Astrocyte (in vitro differentiated cells and primary cell): ENCODE results near the gene CDX1. TPM values are rescaled to one million over a fixed set of nuclear protein-coding genes. Genes with fewer than 3 reads are reported as not detected.

Source experiments
- DNase-seq: peaks from one replicate; pipeline ENCODE4 v3.0.0-alpha.2; 2010; ENCODE audit warnings: low read depth
- FAIRE-seq: peaks from 2 replicates; lab custom pipeline; 2011; peaks lifted over from hg19 to GRCh38; lab: Jason Lieb, UNC
- H2AFZ ChIP-seq: 2 replicates; pipeline ENCODE4 v1.6.0; 2012; ENCODE audit warnings: low read depth, low read length, inconsistent platforms
- H3K27ac ChIP-seq: 2 replicates; pipeline ENCODE4 v1.5.1; 2011; ENCODE audit warnings: low read depth, low read length, inconsistent platforms
- H3K27me3 ChIP-seq: 2 replicates; pipeline ENCODE4 v1.6.0; 2011; ENCODE audit warnings: low read length, inconsistent platforms; ENCODE audit not compliant: insufficient read depth
- H3K36me3 ChIP-seq: 2 replicates; pipeline ENCODE4 v1.5.1; 2011; ENCODE audit warnings: low read length, inconsistent platforms; ENCODE audit not compliant: insufficient read depth
- H3K4me1 ChIP-seq: 2 replicates; pipeline ENCODE4 v1.5.1; 2011; ENCODE audit warnings: low read length, inconsistent platforms; ENCODE audit not compliant: insufficient read depth
- H3K4me2 ChIP-seq: 2 replicates; pipeline ENCODE4 v1.6.0; 2012; ENCODE audit warnings: low read length, inconsistent platforms
- H3K4me3 ChIP-seq: 2 replicates; pipeline ENCODE4 v1.5.1; 2011; ENCODE audit warnings: low read depth, mild to moderate bottlenecking, low read length, inconsistent platforms; ENCODE audit not compliant: insufficient read depth
- H3K79me2 ChIP-seq: 2 replicates; pipeline ENCODE4 v1.6.0; 2012; ENCODE audit warnings: mild to moderate bottlenecking, low read length, inconsistent platforms; ENCODE audit not compliant: insufficient read depth
- H3K9ac ChIP-seq: 2 replicates; pipeline ENCODE4 v1.6.0; 2012; ENCODE audit warnings: mild to moderate bottlenecking, low read length, inconsistent platforms
- H3K9me3 ChIP-seq: 2 replicates; pipeline ENCODE4 v1.5.1; 2012; ENCODE audit warnings: low read depth, mild to moderate bottlenecking, low read length, inconsistent platforms; ENCODE audit not compliant: insufficient read depth
- H4K20me1 ChIP-seq: 2 replicates; pipeline ENCODE4 v1.6.0; 2012; ENCODE audit warnings: low read length, inconsistent platforms; ENCODE audit not compliant: insufficient read depth
- H3K27ac Mint-ChIP-seq: one replicate; pipeline ENCODE4 v1.8.0; 2021; ENCODE audit warnings: mild to moderate bottlenecking, mixed read lengths; ENCODE audit not compliant: unreplicated experiment
- H3K27me3 Mint-ChIP-seq: one replicate; pipeline ENCODE4 v1.8.0; 2021; ENCODE audit warnings: low read depth, mixed read lengths; ENCODE audit not compliant: unreplicated experiment
- H3K36me3 Mint-ChIP-seq: one replicate; pipeline ENCODE4 v1.8.0; 2021; ENCODE audit warnings: low read depth, mixed read lengths; ENCODE audit not compliant: unreplicated experiment
- H3K4me1 Mint-ChIP-seq: one replicate; pipeline ENCODE4 v1.8.0; 2021; ENCODE audit warnings: low read depth, mixed read lengths; ENCODE audit not compliant: unreplicated experiment
- H3K4me3 Mint-ChIP-seq: one replicate; pipeline ENCODE4 v1.8.0; 2021; ENCODE audit warnings: mild to moderate bottlenecking, moderate library complexity, mixed read lengths; ENCODE audit not compliant: unreplicated experiment
- H3K9me3 Mint-ChIP-seq: one replicate; pipeline ENCODE4 v1.8.0; 2021; ENCODE audit warnings: mild to moderate bottlenecking, mixed read lengths; ENCODE audit not compliant: unreplicated experiment
- EZH2 ChIP-seq: IDR thresholded peaks from 2 replicates; pipeline ENCODE4 v1.6.1; 2012; ENCODE audit warnings: mild to moderate bottlenecking, low read length, inconsistent platforms; ENCODE audit not compliant: insufficient read depth
- total RNA-seq: library from RNA; stranded (reverse); gene quantifications from 2 replicates; pipeline ENCODE4 v1.2.1, GENCODE V29; 2021
- TF ChIP-seq, protein P1 (sequence below): IDR thresholded peaks from 2 replicates; pipeline ENCODE4 v1.5.1; 2011; ENCODE audit warnings: low read depth, mild to moderate bottlenecking, inconsistent platforms, low read length, moderate library complexity; ENCODE audit not compliant: insufficient read depth

CDX1 gene
- total RNA-seq, 1 donor from 2014 or later = not detected

DNA sequence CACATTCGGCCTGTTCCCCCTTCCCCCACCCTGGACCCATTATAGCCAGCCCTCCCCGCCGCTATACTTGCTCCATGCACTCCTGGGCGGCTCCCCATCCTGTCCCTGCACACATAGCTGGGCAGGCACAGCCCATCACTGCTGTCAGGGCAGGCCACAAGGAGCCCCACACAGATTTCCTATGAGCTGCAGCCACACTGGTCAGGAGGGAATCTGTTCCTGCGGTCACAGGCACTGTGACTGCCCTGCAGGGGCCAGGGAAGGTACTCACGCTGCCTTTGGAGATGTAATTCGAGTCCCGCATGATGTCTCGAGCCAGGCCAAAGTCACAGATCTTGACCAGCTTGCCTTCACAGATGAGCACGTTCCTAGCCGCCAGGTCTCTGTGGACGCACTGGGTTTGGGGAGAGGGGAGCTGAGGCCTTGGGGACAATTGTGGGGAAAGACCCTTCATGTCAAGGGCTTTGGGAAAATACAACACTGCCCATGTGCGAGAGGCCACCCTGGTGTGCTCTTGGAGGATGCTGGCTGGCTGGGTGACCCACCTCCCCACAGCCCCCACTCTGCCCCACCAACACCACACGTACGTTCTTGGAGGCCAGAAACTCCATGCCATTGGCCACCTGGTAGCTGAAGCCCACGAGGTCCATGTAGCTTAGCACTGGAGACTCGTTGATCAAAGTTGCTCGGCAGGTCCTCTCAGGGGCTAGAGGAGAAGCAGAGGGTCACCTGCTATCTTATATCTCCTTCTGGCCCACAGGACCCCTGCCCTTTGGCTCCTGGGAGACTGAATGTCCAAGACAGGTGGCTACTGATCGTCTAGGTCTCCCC is 45.7 kb upstream of the CDX1 start:
- Histone ChIP-seq H2AFZ (no peak overlapping the region), H3K79me2 (no peaks in the 10 kb centered on the region), H3K4me3 (no peak overlapping the region), H3K36me3 (peaks cover 41% of the 10 kb centered on the region), H4K20me1 (no peaks in the 10 kb centered on the region), H3K27me3 (no peaks in the 10 kb centered on the region), H3K4me2 (no peak overlapping the region), H3K4me1 (no peaks in the 10 kb centered on the region), H3K9me3 (no peaks in the 10 kb centered on the region), H3K9ac (no peak overlapping the region), H3K27ac (no peak overlapping the region)
- TF ChIP-seq, protein P1, sequence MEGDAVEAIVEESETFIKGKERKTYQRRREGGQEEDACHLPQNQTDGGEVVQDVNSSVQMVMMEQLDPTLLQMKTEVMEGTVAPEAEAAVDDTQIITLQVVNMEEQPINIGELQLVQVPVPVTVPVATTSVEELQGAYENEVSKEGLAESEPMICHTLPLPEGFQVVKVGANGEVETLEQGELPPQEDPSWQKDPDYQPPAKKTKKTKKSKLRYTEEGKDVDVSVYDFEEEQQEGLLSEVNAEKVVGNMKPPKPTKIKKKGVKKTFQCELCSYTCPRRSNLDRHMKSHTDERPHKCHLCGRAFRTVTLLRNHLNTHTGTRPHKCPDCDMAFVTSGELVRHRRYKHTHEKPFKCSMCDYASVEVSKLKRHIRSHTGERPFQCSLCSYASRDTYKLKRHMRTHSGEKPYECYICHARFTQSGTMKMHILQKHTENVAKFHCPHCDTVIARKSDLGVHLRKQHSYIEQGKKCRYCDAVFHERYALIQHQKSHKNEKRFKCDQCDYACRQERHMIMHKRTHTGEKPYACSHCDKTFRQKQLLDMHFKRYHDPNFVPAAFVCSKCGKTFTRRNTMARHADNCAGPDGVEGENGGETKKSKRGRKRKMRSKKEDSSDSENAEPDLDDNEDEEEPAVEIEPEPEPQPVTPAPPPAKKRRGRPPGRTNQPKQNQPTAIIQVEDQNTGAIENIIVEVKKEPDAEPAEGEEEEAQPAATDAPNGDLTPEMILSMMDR = no peak
- TF ChIP-seq EZH2 = no peak
- Mint-ChIP-seq H3K4me3 (no peak overlapping the region), H3K27ac (no peak overlapping the region), H3K4me1 (peaks cover 6% of the 10 kb centered on the region), H3K36me3 (peaks cover 37% of the 10 kb centered on the region), H3K9me3 (no peaks in the 10 kb centered on the region), H3K27me3 (peaks cover 2% of the 10 kb centered on the region)
- FAIRE-seq (no peak), DNase-seq (no peak)

GRCh38 chr5:150121448-150122157 is 45.0 kb upstream of the CDX1 start:
- no peak overlapping the region for H3K27ac ChIP-seq
- peaks cover 44% of the 10 kb centered on the region for H3K36me3 Mint-ChIP-seq
- no peak overlapping the region for H3K27ac Mint-ChIP-seq
- H4K20me1 ChIP-seq = no peaks in the 10 kb centered on the region
- no peaks in the 10 kb centered on the region for H3K79me2 ChIP-seq
- no peak overlapping the region for H3K9ac ChIP-seq
- no peak overlapping the region for H3K4me3 ChIP-seq
- H3K27me3 Mint-ChIP-seq = peaks cover 2% of the 10 kb centered on the region
- no peak overlapping the region for H2AFZ ChIP-seq
- H3K4me1 ChIP-seq = no peaks in the 10 kb centered on the region
- H3K9me3 Mint-ChIP-seq = no peaks in the 10 kb centered on the region
- no peaks in the 10 kb centered on the region for H3K27me3 ChIP-seq
- H3K9me3 ChIP-seq = no peaks in the 10 kb centered on the region
- H3K4me3 Mint-ChIP-seq = no peak overlapping the region
- TF ChIP-seq, protein P1 = no peak
- no peak for TF ChIP-seq EZH2
- FAIRE-seq = no peak
- no peak for DNase-seq
- peaks cover 40% of the 10 kb centered on the region for H3K36me3 ChIP-seq
- H3K4me1 Mint-ChIP-seq = peaks cover 2% of the 10 kb centered on the region
- H3K4me2 ChIP-seq = no peak overlapping the region
